Measurements from ENCODE around the gene TRABD2A. TPM values are rescaled to one million over a fixed set of nuclear protein-coding genes. Genes with fewer than 3 reads are reported as not detected.

Gene TRABD2A
- polyA plus RNA-seq, 1 donor (not counting 4 experiments of a cell fraction or from before 2014, with no cell fraction given): 0.54 TPM

DNA sequence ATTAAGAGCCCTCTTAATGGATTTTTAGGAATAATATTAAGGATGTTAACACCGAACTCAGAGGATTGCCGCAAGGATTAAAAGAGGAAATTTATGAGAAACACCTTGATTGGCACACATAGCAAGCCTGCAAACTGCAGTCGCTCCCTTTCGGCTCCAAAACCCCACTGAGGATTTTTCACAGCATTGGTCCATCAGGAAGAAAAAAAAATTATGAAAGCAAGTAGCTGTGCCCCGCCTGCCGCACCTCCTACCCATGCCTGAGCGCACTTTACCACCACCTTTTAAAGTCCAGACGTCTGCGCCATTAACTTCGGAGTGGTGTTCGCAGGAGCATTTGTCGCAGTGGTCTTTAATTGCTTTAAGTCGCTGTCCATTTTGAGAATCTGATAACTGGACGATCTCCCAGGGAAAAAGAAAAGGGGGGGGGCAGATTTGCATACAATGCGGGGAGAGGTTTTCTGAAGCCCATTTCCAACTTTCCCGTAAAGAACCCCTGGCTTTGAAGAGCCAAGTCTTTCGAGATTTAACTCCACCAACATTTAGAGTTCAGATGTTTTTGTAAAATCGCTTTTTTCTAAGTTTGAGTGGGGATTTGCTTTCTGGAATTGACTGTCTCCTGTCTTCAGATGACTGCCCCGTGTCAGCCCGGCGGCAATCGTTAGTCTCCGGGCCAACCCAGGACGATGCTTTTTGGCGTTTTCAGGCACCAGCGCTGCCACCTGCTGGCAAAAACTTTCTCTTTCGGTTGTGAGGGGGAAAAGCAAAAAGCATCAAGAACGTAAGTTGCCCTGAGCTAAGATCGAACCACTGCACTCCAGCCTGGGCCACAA lies 913 bp upstream of the TRABD2A start:
- DNase-seq (ENCODE audit: low read depth, low spot score): no peak
- Histone ChIP-seq H3K4me1 (ENCODE audit: control insufficient read depth, extremely low read depth, insufficient read depth, low read length) (peaks cover 12% of the 10 kb centered on the region), H3K9me3 (ENCODE audit: control insufficient read depth, low read depth, low read length) (no peaks in the 10 kb centered on the region), H3K9me1 (ENCODE audit: control insufficient read depth, extremely low read depth, insufficient read depth, low read length) (no peaks in the 10 kb centered on the region), H3K27me3 (ENCODE audit: control insufficient read depth, extremely low read depth, insufficient read depth, low read length) (peaks cover 47% of the 10 kb centered on the region), H3K4me3 (ENCODE audit: control insufficient read depth in 2 of 3, extremely low read depth in 1 of 3, insufficient read depth in 2 of 3, low read depth in 1 of 3, low read length in 3 of 3) (peak overlapping the region; percentile 35 to 71 (median 68)), H4K20me1 (ENCODE audit: control insufficient read depth, extremely low read depth, insufficient read depth, low read length) (no peaks in the 10 kb centered on the region), H3K36me3 (ENCODE audit: control insufficient read depth in 2 of 2, extremely low read depth in 1 of 2, insufficient read depth in 2 of 2, low read length in 2 of 2) (no peaks in the 10 kb centered on the region), H2AFZ (ENCODE audit: control insufficient read depth, low read length) (peak overlapping the region; percentile 84), H3K9ac (ENCODE audit: control insufficient read depth, extremely low read depth, insufficient read depth, low read length) (peak overlapping the region; percentile 18), H3K79me2 (ENCODE audit: control insufficient read depth, insufficient read depth, low read length) (no peaks in the 10 kb centered on the region), H3K4me2 (ENCODE audit: control insufficient read depth, extremely low read depth, insufficient read depth, low read depth, low read length) (peak overlapping the region; percentile 98), H3K27ac (ENCODE audit: control insufficient read depth, insufficient read depth, low read length) (no peak overlapping the region)
- FAIRE-seq: peak; percentile 56
- dilution Hi-C loops (cut with MboI; ENCODE audit: extremely low pct_ligation_motif_present, low sequenced_read_pairs): no loop called here
- peak; percentile 65 for TF ChIP-seq EZH2 (IDR thresholded peaks at IDR 0.05; ENCODE audit: low read length)
- TF ChIP-seq, protein P1, sequence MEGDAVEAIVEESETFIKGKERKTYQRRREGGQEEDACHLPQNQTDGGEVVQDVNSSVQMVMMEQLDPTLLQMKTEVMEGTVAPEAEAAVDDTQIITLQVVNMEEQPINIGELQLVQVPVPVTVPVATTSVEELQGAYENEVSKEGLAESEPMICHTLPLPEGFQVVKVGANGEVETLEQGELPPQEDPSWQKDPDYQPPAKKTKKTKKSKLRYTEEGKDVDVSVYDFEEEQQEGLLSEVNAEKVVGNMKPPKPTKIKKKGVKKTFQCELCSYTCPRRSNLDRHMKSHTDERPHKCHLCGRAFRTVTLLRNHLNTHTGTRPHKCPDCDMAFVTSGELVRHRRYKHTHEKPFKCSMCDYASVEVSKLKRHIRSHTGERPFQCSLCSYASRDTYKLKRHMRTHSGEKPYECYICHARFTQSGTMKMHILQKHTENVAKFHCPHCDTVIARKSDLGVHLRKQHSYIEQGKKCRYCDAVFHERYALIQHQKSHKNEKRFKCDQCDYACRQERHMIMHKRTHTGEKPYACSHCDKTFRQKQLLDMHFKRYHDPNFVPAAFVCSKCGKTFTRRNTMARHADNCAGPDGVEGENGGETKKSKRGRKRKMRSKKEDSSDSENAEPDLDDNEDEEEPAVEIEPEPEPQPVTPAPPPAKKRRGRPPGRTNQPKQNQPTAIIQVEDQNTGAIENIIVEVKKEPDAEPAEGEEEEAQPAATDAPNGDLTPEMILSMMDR (optimal IDR thresholded peaks at IDR 0.05 in 1 of 3, IDR thresholded peaks at IDR 0.05 in 1 of 3, conservative IDR thresholded peaks at IDR 0.05 in 1 of 3; ENCODE audit: extremely low read depth in 1 of 3, insufficient read depth in 2 of 3, low read length in 3 of 3): peak; percentile 74 to 78 (median 76)

GRCh38 chr2:84880395-84880644 lies 564 bp downstream of the TRABD2A start:
- H3K79me2 ChIP-seq (ENCODE audit: control insufficient read depth, insufficient read depth, low read length): no peaks in the 10 kb centered on the region
- H3K9me3 ChIP-seq (ENCODE audit: control insufficient read depth, low read depth, low read length): no peaks in the 10 kb centered on the region
- H3K36me3 ChIP-seq (ENCODE audit: control insufficient read depth in 2 of 2, extremely low read depth in 1 of 2, insufficient read depth in 2 of 2, low read length in 2 of 2): no peaks in the 10 kb centered on the region
- no peaks in the 10 kb centered on the region for H4K20me1 ChIP-seq (ENCODE audit: control insufficient read depth, extremely low read depth, insufficient read depth, low read length)
- peaks cover 47% of the 10 kb centered on the region for H3K27me3 ChIP-seq (ENCODE audit: control insufficient read depth, extremely low read depth, insufficient read depth, low read length)
- H2AFZ ChIP-seq (ENCODE audit: control insufficient read depth, low read length): peak overlapping the region; percentile 42
- TF ChIP-seq, protein P1 (optimal IDR thresholded peaks at IDR 0.05 in 1 of 3, IDR thresholded peaks at IDR 0.05 in 1 of 3, conservative IDR thresholded peaks at IDR 0.05 in 1 of 3; ENCODE audit: extremely low read depth in 1 of 3, insufficient read depth in 2 of 3, low read length in 3 of 3): no peak
- TF ChIP-seq EZH2 (IDR thresholded peaks at IDR 0.05; ENCODE audit: low read length): peak; percentile 99
- peak overlapping the region; percentile 98 for H3K4me2 ChIP-seq (ENCODE audit: control insufficient read depth, extremely low read depth, insufficient read depth, low read depth, low read length)
- no peak overlapping the region for H3K9ac ChIP-seq (ENCODE audit: control insufficient read depth, extremely low read depth, insufficient read depth, low read length)
- no peak for FAIRE-seq
- no peak overlapping the region for H3K27ac ChIP-seq (ENCODE audit: control insufficient read depth, insufficient read depth, low read length)
- dilution Hi-C loops (cut with MboI; ENCODE audit: extremely low pct_ligation_motif_present, low sequenced_read_pairs): no loop called here
- H3K9me1 ChIP-seq (ENCODE audit: control insufficient read depth, extremely low read depth, insufficient read depth, low read length): no peaks in the 10 kb centered on the region
- peak overlapping the region in 2 of 3 experiments; percentile 68 to 71 for H3K4me3 ChIP-seq (ENCODE audit: control insufficient read depth in 2 of 3, extremely low read depth in 1 of 3, insufficient read depth in 2 of 3, low read depth in 1 of 3, low read length in 3 of 3)
- H3K4me1 ChIP-seq (ENCODE audit: control insufficient read depth, extremely low read depth, insufficient read depth, low read length): peaks cover 12% of the 10 kb centered on the region
- DNase-seq (ENCODE audit: low read depth, low spot score): no peak

Data from keratinocyte (primary cell).